HG02852 (cell line): ENCODE measurements around the gene KANSL1.
"Not testable (repeated sequence)": the region's sequence is repeated elsewhere in the genome, so short reads cannot be mapped to it uniquely, and the experiment has no call there.

Experiments used
- ATAC-seq: cut with Tn5 transposase; IDR thresholded peaks from one replicate; pipeline ENCODE4 v1.9.1; 2021; ENCODE audit warnings: mild to moderate bottlenecking, moderate library complexity; ENCODE audit not compliant: unreplicated experiment

KANSL1 gene

GRCh38 chr17:46027048-46027975, 165.9 kb downstream of the KANSL1 start:
- ATAC-seq = no peak

- no peak for ATAC-seq
Observed at GRCh38 chr17:46026166-46027047, 166.8 kb downstream of the KANSL1 start.

GRCh38 chr17:46025510-46026165, 167.6 kb downstream of the KANSL1 start:
- ATAC-seq = no peak

DNA sequence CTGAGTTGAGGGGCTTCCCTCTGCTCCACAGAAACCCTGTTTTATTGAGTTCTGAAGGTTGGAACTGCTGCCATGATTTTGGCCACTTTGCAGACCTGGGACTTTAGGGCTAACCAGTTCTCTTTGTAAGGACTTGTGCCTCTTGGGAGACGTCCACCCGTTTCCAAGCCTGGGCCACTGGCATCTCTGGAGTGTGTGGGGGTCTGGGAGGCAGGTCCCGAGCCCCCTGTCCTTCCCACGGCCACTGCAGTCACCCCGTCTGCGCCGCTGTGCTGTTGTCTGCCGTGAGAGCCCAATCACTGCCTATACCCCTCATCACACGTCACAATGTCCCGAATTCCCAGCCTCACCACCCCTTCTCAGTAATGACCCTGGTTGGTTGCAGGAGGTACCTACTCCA, 168.2 kb downstream of the KANSL1 start:
- ATAC-seq = no peak

GRCh38 chr17:46024590-46024989, 168.6 kb downstream of the KANSL1 start:
- ATAC-seq = no peak

GRCh38 chr17:46023783-46024388, 169.3 kb downstream of the KANSL1 start:
- ATAC-seq = no peak

GRCh38 chr17:46023366-46023765, 169.9 kb downstream of the KANSL1 start:
- not testable (repeated sequence) for ATAC-seq

DNA sequence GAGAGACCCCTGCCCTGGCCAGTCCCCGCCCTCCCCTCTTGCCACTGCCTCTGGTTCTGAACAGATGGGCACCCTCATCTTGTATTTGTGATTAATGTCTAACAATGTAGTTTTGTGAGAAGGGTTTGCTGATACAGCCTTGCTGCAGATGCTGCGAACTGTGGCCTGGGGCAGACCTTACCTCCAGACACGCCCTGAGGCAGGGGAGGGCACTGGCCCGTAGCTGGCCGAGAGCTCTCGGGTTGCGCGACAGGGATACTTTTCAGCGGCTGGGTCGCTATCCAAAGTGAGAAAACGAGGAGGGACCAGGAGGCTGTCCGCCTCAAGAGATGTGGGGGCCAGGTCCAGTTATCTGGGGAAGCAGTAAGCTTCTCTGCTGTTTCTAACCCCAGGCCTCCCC, 172.2 kb downstream of the KANSL1 start:
- ATAC-seq = no peak

- no peak for ATAC-seq
Observed at GRCh38 chr17:46020023-46020761, 173.0 kb downstream of the KANSL1 start.

DNA sequence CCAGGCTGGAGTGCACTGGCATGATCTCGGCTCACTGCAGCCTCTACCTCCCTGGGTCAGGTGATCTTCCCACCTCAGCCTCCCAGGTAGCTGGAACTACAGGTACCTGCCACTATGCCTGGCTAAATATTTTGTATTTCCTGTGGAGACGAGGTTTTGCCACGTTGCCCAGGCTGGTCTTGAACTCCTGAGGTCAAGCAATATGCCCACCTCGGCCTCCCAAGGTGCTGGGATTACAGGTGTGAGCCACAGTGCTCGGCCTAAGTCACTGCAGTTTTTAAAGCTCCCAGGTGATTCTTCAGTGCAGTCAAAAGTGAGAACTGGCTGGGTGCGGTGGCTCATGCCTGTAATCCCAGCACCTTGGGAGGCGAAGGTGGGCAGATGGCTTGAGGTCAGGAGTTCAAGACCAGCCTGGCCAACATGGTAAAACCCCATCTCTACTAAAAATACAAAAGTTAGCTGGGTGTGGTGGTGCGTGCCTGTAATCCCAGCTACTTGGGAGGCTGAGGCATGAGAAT, 173.8 kb downstream of the KANSL1 start:
- not testable (repeated sequence) for ATAC-seq

- ATAC-seq = no peak
Observed at GRCh38 chr17:46013502-46014165, 179.6 kb downstream of the KANSL1 start.

- ATAC-seq = no peak
Observed at GRCh38 chr17:46013127-46013501, 180.1 kb downstream of the KANSL1 start.

GRCh38 chr17:46012506-46013079, 180.6 kb downstream of the KANSL1 start:
- ATAC-seq = no peak

DNA sequence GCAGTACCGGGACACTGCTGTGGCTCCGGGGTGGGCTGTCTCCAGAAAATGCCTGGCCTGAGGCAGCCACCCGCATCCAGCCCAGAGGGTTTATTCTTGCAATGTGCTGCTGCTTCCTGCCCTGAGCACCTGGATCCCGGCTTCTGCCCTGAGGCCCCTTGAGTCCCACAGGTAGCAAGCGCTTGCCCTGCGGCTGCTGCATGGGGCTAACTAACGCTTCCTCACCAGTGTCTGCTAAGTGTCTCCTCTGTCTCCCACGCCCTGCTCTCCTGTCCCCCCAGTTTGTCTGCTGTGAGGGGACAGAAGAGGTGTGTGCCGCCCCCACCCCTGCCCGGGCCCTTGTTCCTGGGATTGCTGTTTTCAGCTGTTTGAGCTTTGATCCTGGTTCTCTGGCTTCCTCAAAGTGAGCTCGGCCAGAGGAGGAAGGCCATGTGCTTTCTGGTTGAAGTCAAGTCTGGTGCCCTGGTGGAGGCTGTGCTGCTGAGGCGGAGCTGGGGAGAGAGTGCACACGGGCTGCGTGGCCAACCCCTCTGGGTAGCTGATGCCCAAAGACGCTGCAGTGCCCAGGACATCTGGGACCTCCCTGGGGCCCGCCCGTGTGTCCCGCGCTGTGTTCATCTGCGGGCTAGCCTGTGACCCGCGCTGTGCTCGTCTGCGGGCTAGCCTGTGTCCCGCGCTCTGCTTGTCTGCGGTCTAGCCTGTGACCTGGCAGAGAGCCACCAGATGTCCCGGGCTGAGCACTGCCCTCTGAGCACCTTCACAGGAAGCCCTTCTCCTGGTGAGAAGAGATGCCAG, 181.3 kb downstream of the KANSL1 start:
- no peak for ATAC-seq

DNA sequence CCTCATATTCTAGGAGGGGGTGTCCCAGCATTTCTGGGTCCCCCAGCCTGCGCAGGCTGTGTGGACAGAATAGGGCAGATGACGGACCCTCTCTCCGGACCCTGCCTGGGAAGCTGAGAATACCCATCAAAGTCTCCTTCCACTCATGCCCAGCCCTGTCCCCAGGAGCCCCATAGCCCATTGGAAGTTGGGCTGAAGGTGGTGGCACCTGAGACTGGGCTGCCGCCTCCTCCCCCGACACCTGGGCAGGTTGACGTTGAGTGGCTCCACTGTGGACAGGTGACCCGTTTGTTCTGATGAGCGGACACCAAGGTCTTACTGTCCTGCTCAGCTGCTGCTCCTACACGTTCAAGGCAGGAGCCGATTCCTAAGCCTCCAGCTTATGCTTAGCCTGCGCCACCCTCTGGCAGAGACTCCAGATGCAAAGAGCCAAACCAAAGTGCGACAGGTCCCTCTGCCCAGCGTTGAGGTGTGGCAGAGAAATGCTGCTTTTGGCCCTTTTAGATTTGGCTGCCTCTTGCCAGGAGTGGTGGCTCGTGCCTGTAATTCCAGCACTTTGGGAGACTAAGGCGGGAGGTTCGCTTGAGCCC, 182.5 kb downstream of the KANSL1 start:
- ATAC-seq = no peak

- ATAC-seq = no peak
Observed at GRCh38 chr17:46009681-46010596, 183.3 kb downstream of the KANSL1 start.

DNA sequence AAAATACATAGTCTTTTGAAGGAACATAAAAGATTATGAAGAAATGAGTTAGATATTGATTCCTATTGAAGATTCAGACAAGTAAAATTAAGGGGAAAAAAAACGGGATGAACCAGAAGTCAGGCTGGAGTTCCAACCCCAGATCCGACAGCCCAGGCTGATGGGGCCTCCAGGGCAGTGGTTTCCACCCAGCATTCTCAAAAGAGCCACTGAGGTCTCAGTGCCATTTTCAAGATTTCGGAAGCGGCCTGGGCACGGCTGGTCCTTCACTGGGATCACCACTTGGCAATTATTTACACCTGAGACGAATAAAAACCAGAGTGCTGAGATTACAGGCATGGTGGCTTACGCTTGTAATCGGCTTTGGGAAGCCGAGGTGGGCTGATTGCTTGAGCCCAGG, 184.6 kb downstream of the KANSL1 start:
- no peak for ATAC-seq
